Nephron progenitor cell (in vitro differentiated cells): ENCODE measurements around the gene RNASEH2A.

Experiments used
- DNase-seq: peaks from one replicate; pipeline ENCODE4 v3.0.0; 2021
- H3K27ac Mint-ChIP-seq: 2 replicates; pipeline ENCODE4 v1.8.0; 2021; ENCODE audit warnings: mild to moderate bottlenecking, moderate library complexity, mixed read lengths
- H3K27me3 Mint-ChIP-seq: 2 replicates; pipeline ENCODE4 v1.8.0; 2021; ENCODE audit warnings: mild to moderate bottlenecking, low read depth, mixed read lengths; ENCODE audit not compliant: poor library complexity
- H3K36me3 Mint-ChIP-seq: 2 replicates; pipeline ENCODE4 v1.8.0; 2021; ENCODE audit warnings: low read depth, mixed read lengths
- H3K4me1 Mint-ChIP-seq: 2 replicates; pipeline ENCODE4 v1.8.0; 2021; ENCODE audit warnings: mixed read lengths
- H3K4me3 Mint-ChIP-seq: 2 replicates; pipeline ENCODE4 v1.8.0; 2021; ENCODE audit warnings: mild to moderate bottlenecking, moderate library complexity, mixed read lengths
- H3K9me3 Mint-ChIP-seq: 2 replicates; pipeline ENCODE4 v1.8.0; 2021; ENCODE audit warnings: mild to moderate bottlenecking, moderate library complexity, mixed read lengths
- CTCF ChIP-seq: fragments of 200-600 bp; sonication (generic); IDR thresholded peaks from 2 replicates; pipeline ENCODE4 v1.5.0; 2021; ENCODE audit warnings: antibody characterized with exemption

The RNASEH2A gene

GRCh38 chr19:12773571-12773970 lies 32.8 kb upstream of the RNASEH2A start:
- peaks cover 12% of the 10 kb centered on the region for H3K4me1 Mint-ChIP-seq
- DNase-seq, result no peak
- no peak overlapping the region for H3K27ac Mint-ChIP-seq
- H3K9me3 Mint-ChIP-seq, result no peaks in the 10 kb centered on the region
- no peaks in the 10 kb centered on the region for H3K36me3 Mint-ChIP-seq
- peak overlapping the region; percentile 5 for H3K4me3 Mint-ChIP-seq
- no peak for TF ChIP-seq CTCF
- peaks cover 34% of the 10 kb centered on the region for H3K27me3 Mint-ChIP-seq

DNA sequence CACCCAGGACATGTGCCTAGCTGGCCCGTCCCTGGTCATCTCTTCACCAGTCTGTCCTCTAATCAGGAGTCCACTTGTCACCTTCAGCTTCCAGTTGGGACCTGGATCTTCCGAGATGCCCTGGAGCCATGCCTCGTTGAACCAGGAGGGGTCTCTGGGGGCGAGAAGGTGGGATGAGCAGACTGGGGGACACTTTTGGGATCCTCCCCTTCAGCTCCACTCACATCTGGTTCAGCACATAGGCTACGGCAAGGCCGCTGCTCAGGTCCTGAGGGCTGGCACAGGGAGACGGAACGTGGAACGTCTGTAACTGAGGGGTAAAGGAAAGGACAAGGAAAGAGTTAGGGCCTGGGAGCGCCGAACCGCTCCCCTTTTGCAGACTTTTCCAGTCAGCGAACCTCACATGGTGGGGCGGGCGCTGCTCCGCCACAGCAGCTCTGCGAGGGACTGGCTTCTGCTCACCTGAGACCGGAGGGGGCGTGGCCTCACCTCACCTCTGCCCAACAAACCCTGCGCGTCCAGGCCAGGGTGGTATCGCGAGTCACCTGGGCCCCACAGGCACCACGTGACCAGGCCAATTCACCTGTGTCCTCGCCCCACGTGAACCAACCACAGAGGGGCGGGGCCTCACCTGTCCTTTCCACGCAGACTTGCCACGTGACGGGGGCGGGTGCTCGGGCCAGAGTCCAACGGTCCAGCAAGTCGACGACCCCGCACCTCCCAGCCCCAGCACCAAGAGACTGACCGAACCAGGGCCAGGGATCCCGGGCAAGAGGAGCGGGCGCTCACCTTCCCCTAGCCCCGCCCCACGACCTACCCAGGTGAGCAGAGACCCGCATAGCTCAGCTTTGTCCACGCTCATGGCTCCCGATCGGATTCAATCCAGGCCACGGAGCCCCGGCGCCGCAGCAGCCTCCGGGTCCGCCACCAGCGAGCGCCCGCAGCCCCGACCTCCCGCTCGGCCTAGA lies 31.5 kb upstream of the RNASEH2A start, which contains the start of gene HOOK2:
HOOK2 (minus strand) TSS at position 965 of the 968 bp plus-strand sequence; CDS start at position 862, 103 bp downstream.
- peak within 1 kb of the TSS; percentile 79 for H3K4me3 Mint-ChIP-seq
- peaks cover 20% of the 10 kb centered on the region for H3K4me1 Mint-ChIP-seq
- H3K9me3 Mint-ChIP-seq, result no peaks in the 10 kb centered on the region
- H3K27ac Mint-ChIP-seq, result no peak within 1 kb of the TSS
- no peak for TF ChIP-seq CTCF
- no peaks in the 10 kb centered on the region for H3K36me3 Mint-ChIP-seq
- H3K27me3 Mint-ChIP-seq, result peaks cover 29% of the 10 kb centered on the region
- DNase-seq, result no peak

DNA sequence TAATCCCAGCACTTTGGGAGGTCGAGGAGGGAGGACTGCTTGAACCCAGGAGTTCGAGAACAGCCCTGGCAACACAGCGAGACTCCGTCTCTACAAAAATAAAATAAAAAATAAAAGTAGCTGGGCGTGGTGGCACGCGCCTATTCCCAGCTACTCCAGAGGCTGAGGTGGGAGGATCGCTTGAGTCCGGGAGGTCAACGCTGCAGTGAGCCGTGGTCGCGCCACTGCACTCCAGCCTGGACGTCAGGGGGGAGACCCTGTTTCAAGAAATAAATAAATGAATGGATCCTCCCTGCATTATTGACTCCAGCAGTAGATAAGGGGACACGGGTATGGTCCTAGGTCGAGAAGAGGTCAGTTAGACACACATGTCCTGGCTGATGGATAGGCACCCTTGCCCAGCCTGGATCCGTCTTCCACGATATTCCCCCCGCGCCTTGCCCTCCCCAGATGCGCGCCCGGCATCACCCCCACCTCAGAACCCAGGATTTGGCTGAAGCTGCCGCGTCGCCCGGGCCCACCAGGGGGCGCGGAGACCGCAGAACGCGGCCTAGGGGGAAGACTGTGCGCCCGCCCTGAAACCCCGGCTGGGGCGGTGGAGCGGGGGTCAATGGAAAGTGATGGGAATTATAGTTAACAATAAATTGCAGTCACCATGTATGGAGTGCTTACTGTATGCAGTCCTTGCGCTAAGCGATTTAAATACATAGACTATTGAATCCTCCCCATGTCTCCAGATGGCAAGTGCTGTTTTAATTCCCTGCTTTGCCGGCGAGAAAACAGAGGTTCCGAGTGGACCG lies 29.0 kb upstream of the RNASEH2A start:
- DNase-seq, result peak; percentile 91
- Mint-ChIP-seq H3K4me3 (peak overlapping the region; percentile 85), H3K9me3 (no peaks in the 10 kb centered on the region), H3K27ac (no peak overlapping the region), H3K27me3 (peaks cover 10% of the 10 kb centered on the region), H3K4me1 (peaks cover 28% of the 10 kb centered on the region), H3K36me3 (no peaks in the 10 kb centered on the region)
- peak; percentile 94 for TF ChIP-seq CTCF

DNA sequence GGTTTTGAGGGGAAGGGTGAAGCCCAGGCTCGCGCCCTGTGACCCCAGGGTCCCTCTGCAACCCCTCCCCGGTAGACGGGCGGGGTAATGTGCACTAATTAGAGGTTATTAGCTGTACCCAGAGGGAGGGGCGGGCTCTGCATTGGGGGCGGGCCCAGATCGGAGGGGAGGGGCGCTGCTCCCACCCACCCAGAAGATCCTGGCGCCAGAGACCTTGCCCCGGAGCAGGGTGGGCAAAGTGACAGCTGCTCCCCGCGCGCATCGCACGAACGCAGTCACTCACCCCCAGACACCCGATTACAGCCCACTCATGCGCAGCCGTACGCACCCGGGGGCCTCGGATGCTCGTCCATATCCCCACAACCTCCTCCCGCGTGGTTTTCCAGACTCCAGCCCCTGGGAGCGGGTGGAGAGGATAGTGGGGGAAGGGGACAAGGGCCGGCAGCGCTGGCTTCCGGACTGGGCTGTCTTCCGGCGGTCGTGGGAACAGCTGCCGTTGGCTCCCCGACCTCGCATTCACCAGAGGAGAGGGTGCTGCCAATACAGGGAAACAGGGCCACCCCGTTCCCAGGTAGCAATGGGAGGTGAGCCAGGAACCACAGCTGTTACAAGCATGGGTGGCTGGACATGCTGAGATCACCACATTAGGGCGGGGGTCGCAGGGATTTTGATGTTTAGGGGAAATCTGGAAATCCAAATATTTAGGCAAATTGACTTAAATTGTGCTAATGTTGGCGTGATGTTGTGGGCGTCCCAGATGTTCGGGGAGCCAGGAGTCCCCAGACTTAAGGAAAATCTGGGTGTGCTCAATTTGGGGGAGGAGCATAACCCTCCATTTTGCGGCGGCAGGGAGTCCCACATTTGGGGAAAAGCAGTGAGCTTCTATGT lies 28.1 kb upstream of the RNASEH2A start:
- peak; percentile 54 for DNase-seq
- no peak for TF ChIP-seq CTCF
- Mint-ChIP-seq H3K27me3 (peaks cover 6% of the 10 kb centered on the region), H3K9me3 (no peaks in the 10 kb centered on the region), H3K4me3 (peak overlapping the region; percentile 85), H3K4me1 (peaks cover 29% of the 10 kb centered on the region), H3K27ac (no peak overlapping the region), H3K36me3 (no peaks in the 10 kb centered on the region)

- H3K27ac Mint-ChIP-seq, result no peak overlapping the region
- peak overlapping the region; percentile 85 for H3K4me3 Mint-ChIP-seq
- H3K9me3 Mint-ChIP-seq, result no peaks in the 10 kb centered on the region
- H3K27me3 Mint-ChIP-seq, result peaks cover 4% of the 10 kb centered on the region
- H3K36me3 Mint-ChIP-seq, result no peaks in the 10 kb centered on the region
- no peak for TF ChIP-seq CTCF
- DNase-seq, result no peak
- H3K4me1 Mint-ChIP-seq, result peaks cover 33% of the 10 kb centered on the region
These were observed 27.6 kb upstream of the RNASEH2A start for GRCh38 chr19:12778905-12779161.
